ENCODE results near the gene KANK2.
"Not testable (repeated sequence)": the region's sequence is repeated elsewhere in the genome, so short reads cannot be mapped to it uniquely, and the experiment has no call there.

DNA sequence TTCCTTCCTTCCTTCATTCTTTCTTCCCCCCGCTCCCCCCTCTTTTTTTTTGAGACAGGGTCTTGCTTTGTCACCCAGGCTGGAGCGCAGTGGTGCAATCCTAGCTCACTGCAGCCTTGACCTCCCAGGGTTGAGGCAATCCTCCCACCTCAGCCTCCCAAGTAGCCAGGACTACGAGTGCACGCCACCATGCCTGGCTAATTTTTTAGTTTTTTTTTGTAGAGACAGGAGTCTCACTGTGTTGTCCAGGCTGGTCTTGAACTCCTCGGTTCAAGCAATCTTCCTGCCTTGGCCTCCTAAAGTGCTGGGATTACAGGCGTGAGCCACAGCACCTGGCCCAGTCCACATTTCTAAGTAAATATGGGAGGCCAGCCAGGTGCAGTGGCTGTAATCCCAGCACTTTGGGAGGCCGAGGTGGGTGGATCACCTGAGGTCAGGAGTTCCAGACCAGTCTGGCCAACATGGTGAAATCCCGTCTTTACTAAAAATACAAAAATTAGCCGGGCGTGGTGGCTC, 57.3 kb downstream of the KANK2 start:
- TF ChIP-seq, protein P1, sequence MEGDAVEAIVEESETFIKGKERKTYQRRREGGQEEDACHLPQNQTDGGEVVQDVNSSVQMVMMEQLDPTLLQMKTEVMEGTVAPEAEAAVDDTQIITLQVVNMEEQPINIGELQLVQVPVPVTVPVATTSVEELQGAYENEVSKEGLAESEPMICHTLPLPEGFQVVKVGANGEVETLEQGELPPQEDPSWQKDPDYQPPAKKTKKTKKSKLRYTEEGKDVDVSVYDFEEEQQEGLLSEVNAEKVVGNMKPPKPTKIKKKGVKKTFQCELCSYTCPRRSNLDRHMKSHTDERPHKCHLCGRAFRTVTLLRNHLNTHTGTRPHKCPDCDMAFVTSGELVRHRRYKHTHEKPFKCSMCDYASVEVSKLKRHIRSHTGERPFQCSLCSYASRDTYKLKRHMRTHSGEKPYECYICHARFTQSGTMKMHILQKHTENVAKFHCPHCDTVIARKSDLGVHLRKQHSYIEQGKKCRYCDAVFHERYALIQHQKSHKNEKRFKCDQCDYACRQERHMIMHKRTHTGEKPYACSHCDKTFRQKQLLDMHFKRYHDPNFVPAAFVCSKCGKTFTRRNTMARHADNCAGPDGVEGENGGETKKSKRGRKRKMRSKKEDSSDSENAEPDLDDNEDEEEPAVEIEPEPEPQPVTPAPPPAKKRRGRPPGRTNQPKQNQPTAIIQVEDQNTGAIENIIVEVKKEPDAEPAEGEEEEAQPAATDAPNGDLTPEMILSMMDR (IDR thresholded peaks at IDR 0.05), result not testable (repeated sequence)
- not testable (repeated sequence) for TF ChIP-seq GABPA (IDR thresholded peaks at IDR 0.05; ENCODE audit: low read depth); SMC3 (IDR thresholded peaks at IDR 0.05; ENCODE audit: low read depth, low read length); EP300 (IDR thresholded peaks at IDR 0.05; ENCODE audit: borderline replicate concordance in 1 of 2, low read depth in 1 of 2, low read length in 1 of 2); GATA2 (CRISPR knock-in tag; IDR thresholded peaks at IDR 0.05); REST (IDR thresholded peaks at IDR 0.05; ENCODE audit: low read depth, low read length); TCF12 (IDR thresholded peaks at IDR 0.05); MAX (IDR thresholded peaks at IDR 0.05; ENCODE audit: low read depth); USF2 (IDR thresholded peaks at IDR 0.05; ENCODE audit: borderline replicate concordance, low read depth, low read length); POLR2AphosphoS5 (IDR thresholded peaks at IDR 0.05; ENCODE audit: low read depth, low read length); USF1 (IDR thresholded peaks at IDR 0.05; ENCODE audit: borderline replicate concordance, low read depth)
- TF ChIP-seq, protein P2, sequence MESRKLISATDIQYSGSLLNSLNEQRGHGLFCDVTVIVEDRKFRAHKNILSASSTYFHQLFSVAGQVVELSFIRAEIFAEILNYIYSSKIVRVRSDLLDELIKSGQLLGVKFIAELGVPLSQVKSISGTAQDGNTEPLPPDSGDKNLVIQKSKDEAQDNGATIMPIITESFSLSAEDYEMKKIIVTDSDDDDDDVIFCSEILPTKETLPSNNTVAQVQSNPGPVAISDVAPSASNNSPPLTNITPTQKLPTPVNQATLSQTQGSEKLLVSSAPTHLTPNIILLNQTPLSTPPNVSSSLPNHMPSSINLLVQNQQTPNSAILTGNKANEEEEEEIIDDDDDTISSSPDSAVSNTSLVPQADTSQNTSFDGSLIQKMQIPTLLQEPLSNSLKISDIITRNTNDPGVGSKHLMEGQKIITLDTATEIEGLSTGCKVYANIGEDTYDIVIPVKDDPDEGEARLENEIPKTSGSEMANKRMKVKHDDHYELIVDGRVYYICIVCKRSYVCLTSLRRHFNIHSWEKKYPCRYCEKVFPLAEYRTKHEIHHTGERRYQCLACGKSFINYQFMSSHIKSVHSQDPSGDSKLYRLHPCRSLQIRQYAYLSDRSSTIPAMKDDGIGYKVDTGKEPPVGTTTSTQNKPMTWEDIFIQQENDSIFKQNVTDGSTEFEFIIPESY (IDR thresholded peaks at IDR 0.05; ENCODE audit: borderline replicate concordance, low read depth), result not testable (repeated sequence)

All from SK-N-SH (cell line).